Left lung (tissue), 10 donors: ENCODE measurements around the gene RIPPLY3. TPM values are rescaled to one million over a fixed set of nuclear protein-coding genes. Genes with fewer than 3 reads are reported as not detected.
"Not testable (repeated sequence)": the region's sequence is repeated elsewhere in the genome, so short reads cannot be mapped to it uniquely, and the experiment has no call there.

Experiments used
- ATAC-seq: fragments of 200-7000 bp; cut with Tn5 transposase; one replicate; pipeline ENCODE4 v1.9.1; 2020; ENCODE audit warnings: moderate library complexity
- DNase-seq, 4 donors: peaks; one replicate each; pipeline ENCODE4 v3.0.0-alpha.2; 2013 to 2020
- H3K27ac ChIP-seq, 2 donors: fragments of 200-600 bp; sonication (generic) in 1 of 2; one replicate each; pipeline versions ENCODE4 v1.5.0 to v1.8.0; 2020 to 2021
- H3K27me3 ChIP-seq, 2 donors: fragments of 200-600 bp; sonication (generic) in 1 of 2; one replicate each; pipeline versions ENCODE4 v1.5.0 to v1.8.0; 2020 to 2021
- H3K36me3 ChIP-seq, 2 donors: fragments of 200-600 bp; sonication (generic) in 1 of 2; one replicate each; pipeline versions ENCODE4 v1.5.0 to v1.8.0; 2020 to 2021
- H3K4me1 ChIP-seq, 2 donors: fragments of 200-600 bp; one replicate each; pipeline ENCODE4 v1.8.0; 2021
- H3K4me3 ChIP-seq, 2 donors: fragments of 200-600 bp; sonication (generic) in 1 of 2; one replicate each; pipeline versions ENCODE4 v1.5.0 to v1.8.0; 2020 to 2021; ENCODE audit warnings: mild to moderate bottlenecking in 1 of 2
- H3K9me3 ChIP-seq, 2 donors: fragments of 200-600 bp; sonication (generic) in 1 of 2; one replicate each; pipeline versions ENCODE4 v1.5.0 to v1.8.0; 2020 to 2021
- intact Hi-C, 2 donors: fragments of 100-400 bp; cut with DNase I; formaldehyde crosslinking; loops; one replicate each; pipeline versions ENCODE4 v1.11.2 to v1.14.2; 2022
- polyA plus RNA-seq, 6 donors: library from polyadenylated mRNA; unstranded; fragments of 120-200 nt; gene quantifications; one replicate each; pipeline ENCODE4 v1.2.1, GENCODE V29; 2013; ENCODE audit not compliant: insufficient read length in 6 of 6
- total RNA-seq, 2 donors: library from RNA; stranded (reverse); fragmentation: NEBNext Ultra II Directional; extraction: Animal tissue kit (Norgen Biotek cat#: 25700); gene quantifications; one replicate each; pipeline ENCODE4 v1.2.1, GENCODE V29; 2021
- TF ChIP-seq, protein P1 (sequence below), 2 donors: fragments of 200-600 bp; sonication (generic) in 1 of 2; IDR thresholded peaks; one replicate each; pipeline versions ENCODE4 v1.5.0 to v1.8.0; 2021; ENCODE audit warnings: antibody characterized with exemption in 2 of 2
- donor health status: DM: no; HTN: yes; CAD: no.
- donor health status: DM: no; HTN: no; CAD: no.

RIPPLY3 gene
- total and polyA plus RNA-seq, 8 donors, result 0.13 to 2.3 (median 1.9) TPM

DNA sequence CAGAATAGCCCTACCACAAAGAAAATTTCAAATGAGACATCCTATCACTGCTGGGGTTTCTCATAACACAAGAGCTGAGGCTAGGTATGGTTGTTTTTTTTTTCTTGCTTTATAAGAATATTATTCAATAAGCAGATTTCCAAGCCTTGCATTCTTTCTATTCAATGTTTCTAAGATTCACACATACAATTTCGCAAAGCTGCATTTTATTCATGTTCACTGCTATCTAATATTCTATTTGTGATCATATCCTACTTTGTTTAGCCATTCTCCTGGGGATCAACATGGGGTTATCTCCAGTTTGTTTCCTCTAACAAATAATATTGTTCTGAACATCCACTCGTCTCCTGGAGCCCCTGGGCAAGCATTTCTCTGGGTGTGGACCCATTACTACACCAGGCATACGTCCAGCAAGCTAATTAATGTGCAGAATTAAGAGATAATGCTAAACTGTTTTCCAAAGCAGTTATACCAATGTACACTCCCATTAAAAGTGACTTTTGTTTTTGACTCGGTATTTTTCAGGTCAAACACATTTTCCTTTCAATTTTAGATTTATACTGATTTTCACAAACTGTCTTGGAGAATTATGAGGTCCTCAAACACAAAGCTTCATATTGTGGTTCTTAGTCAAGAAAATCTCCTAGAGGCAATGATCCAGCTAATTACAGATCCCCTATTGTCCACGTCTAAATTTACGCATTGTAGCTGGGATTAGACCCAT lies 24.4 kb upstream of the RIPPLY3 start:
- peaks cover 0 to 38% of the 10 kb centered on the region in 2 donors for H3K27me3 ChIP-seq
- no peaks in the 10 kb centered on the region for H3K9me3 ChIP-seq
- no peaks in the 10 kb centered on the region for H3K36me3 ChIP-seq
- H3K4me3 ChIP-seq, result no peak overlapping the region
- peaks cover 8 to 27% of the 10 kb centered on the region in 2 donors for H3K4me1 ChIP-seq
- H3K27ac ChIP-seq, result no peak overlapping the region
- DNase-seq (no peak), ATAC-seq (no peak)
- intact Hi-C loops, result no loop called here
- TF ChIP-seq, protein P1, sequence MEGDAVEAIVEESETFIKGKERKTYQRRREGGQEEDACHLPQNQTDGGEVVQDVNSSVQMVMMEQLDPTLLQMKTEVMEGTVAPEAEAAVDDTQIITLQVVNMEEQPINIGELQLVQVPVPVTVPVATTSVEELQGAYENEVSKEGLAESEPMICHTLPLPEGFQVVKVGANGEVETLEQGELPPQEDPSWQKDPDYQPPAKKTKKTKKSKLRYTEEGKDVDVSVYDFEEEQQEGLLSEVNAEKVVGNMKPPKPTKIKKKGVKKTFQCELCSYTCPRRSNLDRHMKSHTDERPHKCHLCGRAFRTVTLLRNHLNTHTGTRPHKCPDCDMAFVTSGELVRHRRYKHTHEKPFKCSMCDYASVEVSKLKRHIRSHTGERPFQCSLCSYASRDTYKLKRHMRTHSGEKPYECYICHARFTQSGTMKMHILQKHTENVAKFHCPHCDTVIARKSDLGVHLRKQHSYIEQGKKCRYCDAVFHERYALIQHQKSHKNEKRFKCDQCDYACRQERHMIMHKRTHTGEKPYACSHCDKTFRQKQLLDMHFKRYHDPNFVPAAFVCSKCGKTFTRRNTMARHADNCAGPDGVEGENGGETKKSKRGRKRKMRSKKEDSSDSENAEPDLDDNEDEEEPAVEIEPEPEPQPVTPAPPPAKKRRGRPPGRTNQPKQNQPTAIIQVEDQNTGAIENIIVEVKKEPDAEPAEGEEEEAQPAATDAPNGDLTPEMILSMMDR (IDR thresholded peaks at IDR 0.05), result no peak

DNA sequence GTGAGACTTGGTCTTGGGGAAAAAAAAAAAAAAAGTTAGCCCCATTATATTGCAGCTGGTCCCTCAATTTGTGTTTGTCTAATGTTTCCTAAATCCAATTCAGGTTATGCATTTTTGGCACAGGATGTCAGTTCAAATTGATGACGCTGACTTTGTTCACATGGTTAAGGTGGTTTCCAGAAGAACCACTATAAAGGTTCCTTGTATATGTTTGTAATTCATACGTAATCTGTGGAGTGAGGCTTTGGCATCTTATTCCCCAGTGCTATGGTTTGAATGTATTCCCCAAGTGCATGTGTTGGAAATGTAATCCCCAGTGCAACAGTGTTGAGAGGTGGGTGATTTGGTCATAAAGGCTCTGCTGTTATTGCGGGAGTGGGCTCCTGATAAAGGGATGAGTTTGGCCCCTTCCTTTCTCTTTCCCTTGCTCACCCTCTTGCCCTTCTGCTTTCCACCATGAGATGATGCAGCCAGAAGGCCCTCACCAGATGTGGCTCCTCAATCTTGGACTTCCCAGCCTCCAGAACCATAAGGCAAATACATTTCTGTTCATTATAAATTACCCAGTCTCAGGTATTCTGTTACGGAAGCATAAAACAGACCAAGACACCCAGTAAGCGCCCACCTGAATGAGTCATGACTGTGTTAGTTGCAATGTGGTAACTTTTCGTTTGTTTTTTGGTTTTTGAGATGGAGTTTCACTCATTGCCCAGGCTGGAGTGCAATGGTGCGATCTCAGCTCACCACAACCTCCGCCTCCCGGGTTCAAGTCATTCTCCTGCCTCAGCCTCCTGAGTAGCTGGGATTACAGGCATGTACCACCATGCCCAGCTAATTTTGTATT lies 20.5 kb upstream of the RIPPLY3 start:
- DNase-seq (no peak), ATAC-seq (no peak)
- TF ChIP-seq, protein P1 (IDR thresholded peaks at IDR 0.05), result no peak
- Histone ChIP-seq H3K9me3 (no peaks in the 10 kb centered on the region), H3K27me3 (peaks cover 0 to 10% of the 10 kb centered on the region in 2 donors), H3K36me3 (no peaks in the 10 kb centered on the region), H3K4me1 (peaks cover 4 to 9% of the 10 kb centered on the region in 2 donors), H3K27ac (no peak overlapping the region), H3K4me3 (no peak overlapping the region)
- intact Hi-C loops, result no loop called here

DNA sequence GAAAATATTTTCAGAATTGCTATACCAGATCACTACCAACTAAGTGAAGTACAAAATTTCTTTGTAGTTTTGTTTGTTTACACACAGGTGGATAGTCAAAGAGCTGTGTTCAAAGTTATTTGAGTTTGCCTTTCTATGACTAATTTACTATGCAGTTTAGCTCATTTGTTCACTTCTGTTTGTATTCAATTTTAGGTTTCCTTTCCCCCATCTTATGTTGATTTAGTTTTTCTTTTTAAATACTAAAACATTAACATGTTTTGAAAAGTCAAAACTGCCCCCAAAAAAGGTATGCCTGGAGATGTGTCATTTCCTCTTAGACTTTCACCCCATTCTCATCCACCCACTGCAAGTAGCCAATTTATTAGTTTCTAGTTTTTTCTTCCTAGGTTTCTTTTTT lies 18.7 kb upstream of the RIPPLY3 start:
- Histone ChIP-seq H3K27me3 (no peaks in the 10 kb centered on the region), H3K4me3 (no peak overlapping the region), H3K27ac (no peak overlapping the region), H3K9me3 (no peaks in the 10 kb centered on the region), H3K4me1 (peaks cover 3 to 6% of the 10 kb centered on the region in 2 donors), H3K36me3 (no peaks in the 10 kb centered on the region)
- ATAC-seq (no peak), DNase-seq (no peak)
- TF ChIP-seq, protein P1 (IDR thresholded peaks at IDR 0.05), result no peak
- intact Hi-C loops, result no loop called here

DNA sequence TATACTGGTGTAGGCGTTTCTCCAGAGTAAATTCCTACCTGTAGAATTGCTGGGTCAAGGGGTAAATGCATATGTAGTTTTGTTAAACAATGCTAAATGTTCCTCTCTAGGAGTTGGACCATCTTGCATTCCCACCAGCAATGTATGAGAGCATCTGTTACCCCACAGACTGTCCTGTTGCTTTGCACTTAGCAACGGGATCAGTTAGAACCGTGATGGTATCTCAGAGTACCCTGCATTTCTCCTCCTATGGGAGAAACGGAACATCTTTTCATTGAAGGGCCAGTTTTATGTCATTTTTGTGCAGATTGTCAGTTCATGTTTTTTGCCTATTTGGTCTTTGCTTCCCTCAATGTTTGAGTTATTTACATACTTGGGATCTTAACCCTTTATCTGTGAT lies 18.0 kb upstream of the RIPPLY3 start:
- Histone ChIP-seq H3K27me3 (no peaks in the 10 kb centered on the region), H3K9me3 (no peaks in the 10 kb centered on the region), H3K27ac (no peak overlapping the region), H3K36me3 (no peaks in the 10 kb centered on the region), H3K4me1 (peaks cover 3 to 6% of the 10 kb centered on the region in 2 donors), H3K4me3 (no peak overlapping the region)
- ATAC-seq (no peak), DNase-seq (no peak)
- TF ChIP-seq, protein P1 (IDR thresholded peaks at IDR 0.05), result no peak
- intact Hi-C loops, result no loop called here

DNA sequence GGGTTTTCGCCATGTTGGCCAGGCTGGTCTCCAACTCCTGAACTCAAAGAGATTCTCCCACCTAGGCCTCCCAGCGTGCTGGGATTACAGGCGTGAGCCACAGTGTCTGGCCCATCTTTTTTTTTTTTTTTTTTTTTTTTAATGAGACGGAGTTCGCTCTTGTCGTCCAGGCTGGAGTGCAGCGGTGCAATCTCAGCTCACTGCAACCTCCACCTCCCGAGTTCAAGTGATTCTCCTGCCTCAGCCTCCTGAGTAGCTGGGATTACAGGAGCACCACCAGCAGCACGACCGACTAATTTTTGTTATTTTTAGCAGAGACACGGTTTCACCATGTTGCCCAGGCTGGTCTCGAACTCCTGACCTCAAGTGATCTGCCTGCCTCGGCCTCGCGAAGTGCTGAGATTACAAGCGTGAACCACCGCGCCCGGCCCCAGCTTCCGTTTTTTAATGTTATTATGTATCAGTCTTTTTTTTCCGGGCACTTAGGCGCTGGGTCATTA lies 17.3 kb upstream of the RIPPLY3 start:
- intact Hi-C loops, result not testable (repeated sequence)

More for the DNA sequence above, 17.3 kb upstream of the RIPPLY3 start:
- Histone ChIP-seq H3K27ac (peak overlapping the region; percentile 87 to 88), H3K4me3 (peak overlapping the region; percentile 52 to 58)
- H3K36me3 ChIP-seq, H3K4me1 ChIP-seq, DNase-seq, H3K9me3 ChIP-seq, H3K27me3 ChIP-seq, ATAC-seq: not testable (repeated sequence)
